IPS DF 19.7 (cell line): ENCODE data around the gene B3GALT5.
"Not testable (repeated sequence)": the region's sequence is repeated elsewhere in the genome, so short reads cannot be mapped to it uniquely, and the experiment has no call there.

Experiments
- DNase-seq: peaks from one replicate; pipeline ENCODE4 v3.0.0-alpha.2; 2013; ENCODE audit warnings: low read depth, low spot score

Gene B3GALT5

DNA sequence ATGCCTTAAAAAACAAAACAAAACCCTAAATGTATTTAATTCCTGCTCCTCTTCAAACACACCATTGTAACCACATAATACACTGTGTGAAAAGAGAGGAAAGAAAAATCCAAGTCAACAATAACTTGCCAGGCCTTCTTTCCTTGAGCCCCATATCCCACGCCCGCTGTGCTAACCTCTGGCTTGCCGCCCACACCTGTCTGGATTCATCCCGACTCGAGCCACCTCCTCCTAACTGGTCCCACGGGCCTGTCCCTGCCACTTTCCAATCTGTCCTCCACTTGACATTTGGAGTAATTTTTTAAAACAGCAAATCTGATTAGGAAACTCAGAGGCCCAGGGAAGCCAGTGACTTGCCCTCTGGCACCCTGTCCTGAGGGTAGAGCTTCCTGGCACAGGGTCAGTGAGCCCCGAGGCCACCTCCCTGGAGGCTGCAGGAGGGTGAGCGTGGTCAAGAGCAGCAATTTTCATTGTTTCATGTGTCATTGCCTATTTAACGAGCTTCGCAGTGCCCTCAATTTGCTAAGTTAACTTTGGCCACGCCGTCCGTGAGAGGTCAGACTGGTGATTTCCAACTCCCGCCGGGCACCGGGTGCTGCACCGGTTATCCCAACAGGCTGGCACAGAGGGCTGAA is 54.1 kb downstream of the B3GALT5 start:
- DNase-seq = no peak

- no peak for DNase-seq
Measured at GRCh38 chr21:39667353-39667891, 54.7 kb downstream of the B3GALT5 start.

GRCh38 chr21:39668369-39668768 is 55.6 kb downstream of the B3GALT5 start:
- DNase-seq = no peak

GRCh38 chr21:39669485-39669884 is 56.7 kb downstream of the B3GALT5 start:
- DNase-seq = no peak

- DNase-seq = no peak
Measured at GRCh38 chr21:39669976-39670661, 57.4 kb downstream of the B3GALT5 start.

DNA sequence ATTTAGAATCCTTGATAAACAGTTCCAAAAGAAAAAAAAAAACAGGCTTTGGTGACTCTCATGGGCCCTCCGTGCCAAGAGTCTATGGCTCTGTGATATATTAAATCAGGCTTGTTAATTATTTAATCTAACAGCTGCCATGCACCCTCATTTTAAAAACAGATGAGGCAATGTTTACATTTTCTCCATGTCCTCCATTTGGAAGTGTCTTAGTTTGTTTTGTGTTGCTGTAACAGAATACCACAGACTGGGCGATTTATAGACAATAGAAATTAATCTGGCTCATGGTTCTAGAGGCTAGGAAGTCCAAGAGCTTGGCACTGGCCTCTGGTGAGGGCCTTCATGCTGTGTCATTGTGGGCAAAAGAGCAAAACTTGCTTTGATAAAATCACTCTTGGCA is 58.0 kb downstream of the B3GALT5 start:
- no peak for DNase-seq

- no peak for DNase-seq
Measured at GRCh38 chr21:39671986-39672385, 59.2 kb downstream of the B3GALT5 start.

DNA sequence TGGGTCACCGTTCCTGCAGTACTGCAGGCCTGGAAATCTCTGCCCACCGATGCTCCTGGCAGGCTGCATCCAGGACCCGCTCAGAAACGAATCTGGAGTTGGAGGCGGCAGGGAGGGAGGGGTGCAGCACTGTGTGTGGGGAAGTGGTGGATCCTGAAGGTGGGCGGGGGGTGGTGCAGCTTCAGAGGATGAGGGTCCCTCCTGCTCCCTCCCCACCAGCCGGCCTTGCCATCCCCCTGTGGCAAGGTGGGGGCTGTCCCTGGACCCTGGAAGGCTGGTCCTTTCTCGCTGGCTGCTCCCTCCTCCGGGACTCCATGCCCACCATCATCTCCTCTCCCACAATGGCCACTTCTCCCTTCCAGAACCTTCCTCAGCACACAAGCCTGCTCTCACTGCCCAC is 60.4 kb downstream of the B3GALT5 start:
- no peak for DNase-seq

DNA sequence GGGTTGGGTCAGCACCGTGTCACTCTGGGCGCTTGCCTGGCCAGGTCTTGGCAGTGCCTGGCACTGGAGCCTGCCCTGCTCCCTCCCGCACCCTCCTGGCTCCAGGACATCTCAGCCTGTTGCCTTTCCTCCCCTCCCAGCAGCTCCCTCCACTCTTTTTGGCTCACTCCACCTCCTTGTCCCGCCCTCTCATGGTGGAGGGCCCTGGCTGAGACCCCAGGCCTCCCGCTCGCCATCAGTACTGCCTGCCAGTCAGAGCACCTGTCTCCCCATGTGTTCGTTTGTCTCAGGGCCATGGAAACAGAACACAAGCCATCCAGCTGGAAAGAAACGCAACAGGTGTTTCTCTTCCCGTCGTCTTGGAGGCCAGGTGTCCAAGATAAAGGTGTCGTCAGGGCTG is 61.0 kb downstream of the B3GALT5 start:
- DNase-seq = no peak

GRCh38 chr21:39674801-39675200 is 62.1 kb downstream of the B3GALT5 start:
- DNase-seq = no peak

DNA sequence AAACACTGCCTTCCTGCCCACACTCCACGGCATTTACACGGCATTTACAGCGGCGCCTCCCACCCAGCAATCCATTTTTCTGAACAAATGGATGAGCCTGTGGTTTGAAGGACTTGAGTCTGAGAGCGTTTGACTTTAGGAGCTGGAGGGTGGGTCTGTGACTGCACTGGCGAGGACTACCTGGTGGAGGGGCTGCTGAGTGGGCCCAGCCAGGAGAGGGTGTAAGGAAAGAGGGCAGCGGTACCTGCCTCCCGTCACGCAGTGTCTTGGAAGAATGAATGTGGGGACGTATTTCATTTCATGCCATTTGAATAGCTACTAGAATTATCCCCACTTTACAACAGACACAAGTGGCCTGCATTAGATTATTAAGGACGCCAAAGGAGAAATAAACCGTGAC is 62.9 kb downstream of the B3GALT5 start:
- DNase-seq = no peak

DNA sequence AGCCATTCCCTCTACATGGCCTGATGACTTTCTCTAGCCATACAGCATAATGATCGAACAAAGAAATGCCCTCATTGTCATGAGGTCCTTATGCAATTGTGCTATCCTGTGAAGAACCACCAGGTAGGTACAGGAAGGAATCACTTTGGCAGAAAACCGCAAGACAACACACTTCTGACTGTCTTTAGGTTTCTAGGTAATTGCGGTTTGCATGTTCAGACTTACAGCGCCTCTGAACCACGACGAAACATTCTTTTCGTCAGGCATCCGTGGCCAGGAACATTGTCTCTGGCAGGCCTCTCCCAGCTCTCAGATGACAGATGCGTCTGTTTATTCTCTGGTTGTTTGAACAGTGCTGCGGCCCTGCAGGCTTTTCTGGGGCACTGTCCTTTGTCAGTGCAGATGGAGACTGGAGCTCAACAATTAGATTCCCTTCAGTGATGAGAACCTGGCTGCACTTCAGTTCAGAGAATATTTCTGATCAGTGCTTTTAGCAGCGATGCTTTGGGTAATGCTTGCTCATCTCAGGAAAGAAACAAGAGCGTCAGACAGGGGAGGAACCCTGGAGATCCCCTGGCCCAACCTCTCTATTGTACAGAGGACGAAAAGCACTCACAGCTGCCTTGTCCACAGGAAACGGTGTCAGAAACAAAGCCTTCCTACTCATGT is 63.4 kb downstream of the B3GALT5 start:
- DNase-seq = no peak

- DNase-seq = no peak
Measured at GRCh38 chr21:39680216-39680615, 67.5 kb downstream of the B3GALT5 start.

DNA sequence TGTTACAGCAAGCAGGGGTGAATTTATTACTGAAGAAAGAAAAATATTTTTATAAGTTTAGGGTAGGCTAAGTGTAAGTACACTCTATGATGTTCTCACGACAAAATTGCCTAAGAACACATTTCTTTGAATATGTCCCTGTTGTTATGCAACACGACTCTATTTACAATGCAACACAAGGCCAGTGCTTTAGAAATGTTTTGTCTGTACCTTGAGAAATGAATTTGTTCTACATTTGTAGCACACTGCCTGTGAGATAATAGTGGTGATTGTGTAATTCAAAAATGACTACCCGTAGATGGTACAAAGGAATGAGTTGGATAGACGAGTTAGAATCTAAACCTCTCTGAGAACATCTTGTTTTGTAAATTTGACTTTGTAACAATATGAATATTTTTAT is 68.5 kb downstream of the B3GALT5 start:
- DNase-seq = no peak

DNA sequence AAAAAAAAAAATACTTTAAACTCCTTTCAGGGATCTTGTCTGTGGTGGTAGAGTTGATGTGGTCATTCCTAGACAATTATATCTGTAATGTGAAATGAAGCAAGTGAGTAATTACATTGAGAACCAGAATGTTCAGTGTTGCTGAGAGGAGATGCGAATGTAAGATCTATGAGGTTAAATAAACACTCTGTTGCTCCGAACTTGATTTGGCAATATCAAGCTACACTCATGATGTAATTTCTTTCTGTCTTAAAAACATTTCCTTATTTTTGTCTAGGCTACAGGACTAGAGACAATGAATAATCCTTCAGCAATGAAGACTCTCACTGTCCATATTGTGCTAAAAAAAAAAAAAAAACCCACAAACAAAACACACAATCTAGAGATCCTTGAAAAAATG is 69.1 kb downstream of the B3GALT5 start:
- no peak for DNase-seq

DNA sequence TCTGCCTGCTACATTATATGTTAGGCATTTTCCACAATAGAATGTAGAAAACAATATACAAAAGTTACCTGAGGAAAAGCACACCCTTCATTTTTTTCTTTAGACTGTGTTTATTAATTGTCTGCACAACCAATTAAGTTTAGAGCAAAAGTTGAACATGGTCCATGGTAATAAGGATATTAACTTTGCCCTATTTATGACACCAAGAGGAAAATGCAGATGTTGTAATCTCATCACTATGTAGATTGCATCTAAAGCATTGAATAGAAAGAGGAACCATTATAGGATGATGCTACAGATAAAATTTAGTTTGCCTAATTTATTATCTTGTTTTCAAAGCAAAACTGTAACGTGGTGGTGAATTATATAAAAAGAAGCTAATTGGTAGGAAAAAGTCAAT is 72.5 kb downstream of the B3GALT5 start:
- no peak for DNase-seq

- DNase-seq = no peak
Measured at GRCh38 chr21:39685991-39686390, 73.3 kb downstream of the B3GALT5 start.

DNA sequence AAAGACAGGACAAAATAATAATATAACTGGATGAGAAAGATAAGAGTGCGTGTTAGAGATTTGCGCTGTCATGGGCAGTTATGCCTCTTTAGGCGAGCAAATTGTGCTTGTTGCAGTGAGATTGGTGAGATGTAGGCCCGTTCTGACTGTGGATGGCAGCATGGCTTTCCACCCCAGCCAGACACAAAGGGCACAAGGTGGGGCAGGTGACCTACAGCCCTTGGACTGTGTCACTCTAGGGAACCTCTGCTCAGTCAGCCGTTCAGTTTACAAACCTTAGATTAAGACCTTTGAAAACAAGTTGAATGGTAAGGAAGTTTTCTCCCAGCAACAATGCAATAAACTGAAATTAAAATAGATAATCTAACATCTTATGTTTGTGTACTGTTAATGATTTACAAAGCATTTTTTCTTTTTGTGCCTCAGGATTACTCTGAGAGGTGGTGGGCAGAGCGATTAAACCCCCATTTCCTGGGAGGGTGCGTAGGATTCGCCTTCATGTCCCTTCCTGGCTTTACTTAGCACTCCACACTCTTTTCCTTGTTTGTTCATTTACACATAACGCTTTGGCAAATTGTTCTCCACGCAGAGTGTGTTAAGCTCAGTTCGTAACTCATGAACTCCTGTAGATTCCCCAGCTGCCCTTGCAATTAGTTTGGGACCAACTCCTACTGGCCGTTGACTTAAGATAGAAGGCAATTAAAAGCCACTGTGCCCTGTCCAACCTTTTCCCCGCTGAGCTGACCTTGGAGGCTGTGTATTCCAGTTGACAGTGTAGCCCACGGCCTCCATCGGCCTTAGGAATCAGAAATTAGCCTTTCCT is 74.1 kb downstream of the B3GALT5 start:
- no peak for DNase-seq

DNA sequence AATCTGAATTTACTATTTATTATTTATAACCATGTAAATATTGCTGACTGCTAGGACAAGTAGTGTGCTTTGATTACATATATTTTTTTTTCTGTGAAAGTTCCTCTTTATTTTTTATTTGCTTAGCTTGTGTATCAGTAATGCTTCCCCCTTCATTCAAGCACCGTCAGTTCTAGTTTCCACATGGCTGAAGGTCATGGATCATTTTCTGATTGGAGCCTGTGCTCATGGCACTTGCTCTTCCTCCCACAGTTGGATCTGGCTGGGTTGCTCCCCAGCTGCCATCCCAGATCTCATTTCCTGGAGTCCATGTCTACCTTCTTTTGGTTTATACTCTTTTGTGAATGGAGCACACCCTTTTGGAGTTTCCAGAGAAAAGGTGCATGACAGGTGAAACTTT is 75.3 kb downstream of the B3GALT5 start:
- no peak for DNase-seq

GRCh38 chr21:39689860-39690259 is 77.1 kb downstream of the B3GALT5 start:
- DNase-seq = not testable (repeated sequence)

DNA sequence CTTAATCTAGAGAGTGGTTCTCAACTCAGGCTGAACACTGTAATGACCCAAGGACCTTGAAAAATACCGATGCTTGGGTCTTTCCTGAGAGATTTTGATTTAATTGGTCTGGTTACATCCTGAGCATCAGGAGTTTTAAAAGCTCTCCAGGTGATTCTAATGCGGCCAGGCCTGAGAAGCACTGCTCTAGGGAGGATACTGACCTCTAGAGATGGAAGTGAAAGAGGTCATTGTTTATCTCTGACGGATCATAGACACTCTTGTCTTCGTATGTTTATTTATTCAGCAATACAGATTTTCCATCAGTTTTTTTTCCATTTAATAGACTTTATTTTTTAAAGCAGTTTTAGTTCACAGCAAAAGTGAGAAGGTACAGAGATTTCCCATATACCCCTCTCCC is 77.7 kb downstream of the B3GALT5 start:
- no peak for DNase-seq

DNA sequence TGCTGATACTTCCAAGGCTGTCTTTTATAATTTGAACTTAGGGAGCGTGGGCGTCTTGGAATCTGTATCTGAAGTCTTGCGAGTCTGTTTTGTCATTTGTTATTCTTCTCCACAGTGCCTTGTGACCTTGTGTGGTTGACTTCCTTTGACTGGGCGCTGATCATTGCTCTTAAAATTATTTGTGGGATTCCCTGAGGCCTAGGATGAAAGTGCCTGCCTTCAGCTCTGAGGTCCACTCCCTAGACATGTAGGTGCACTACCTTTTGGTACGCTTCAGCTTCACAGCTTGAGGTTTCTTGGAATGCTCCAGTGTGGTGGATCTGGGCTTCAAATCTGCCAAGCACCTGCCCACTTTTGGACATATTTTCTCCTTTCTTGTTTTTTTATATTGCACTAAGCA is 82.0 kb downstream of the B3GALT5 start:
- DNase-seq = no peak
